Panc1 (cell line): Measurements from ENCODE around the gene METTL6. TPM values are rescaled to one million over a fixed set of nuclear protein-coding genes. Genes with fewer than 3 reads are reported as not detected.

Source experiments
- ATAC-seq: fragments of 200-7000 bp; cut with Tn5 transposase; 2 replicates; pipeline ENCODE4 v1.9.1; 2020; ENCODE audit warnings: mild to moderate bottlenecking, moderate library complexity
- BruUV-seq: library from RNA; stranded (reverse); fragments of 400-500 nt; replicated peaks from 2 replicates; lab custom pipeline; 2021; lab: Mats Ljungman, UMichigan
- CTCF ChIA-PET: fragments of 300-600 bp; sonication (Branson Sonifier 250); formaldehyde crosslinking; loops from one replicate; lab custom pipeline; 2022; ENCODE audit warnings: antibody characterized with exemption; lab: Charles Lee
- POLR2A ChIA-PET: fragments of 300-600 bp; sonication (Branson Sonifier 250); formaldehyde crosslinking; loops from one replicate; lab custom pipeline; 2022; ENCODE audit warnings: antibody characterized with exemption; lab: Charles Lee
- DNase-seq: peaks from one replicate; pipeline ENCODE4 v3.0.0-alpha.2; 2010; ENCODE audit warnings: low read depth, low spot score
- H3K27ac ChIP-seq: 2 replicates; pipeline ENCODE4 v1.5.1; 2011; ENCODE audit warnings: mild to moderate bottlenecking, low read length, inconsistent platforms
- H3K27me3 ChIP-seq: fragments of 200-500 bp; sonication (Bioruptor generic); 2 replicates; pipeline ENCODE4 v1.6.0; 2014; ENCODE audit warnings: low read length, inconsistent platforms; ENCODE audit not compliant: control insufficient read depth, insufficient read depth
- H3K36me3 ChIP-seq: fragments of 200-500 bp; sonication (Bioruptor generic); 2 replicates; pipeline ENCODE4 v1.5.1; 2014; ENCODE audit warnings: inconsistent platforms, mild to moderate bottlenecking, low read length, moderate library complexity; ENCODE audit not compliant: control insufficient read depth, insufficient read depth
- H3K4me1 ChIP-seq: 2 replicates; pipeline ENCODE4 v1.5.1; 2011; ENCODE audit warnings: inconsistent platforms, mild to moderate bottlenecking, low read length, moderate library complexity; ENCODE audit not compliant: control insufficient read depth, insufficient read depth
- H3K4me3 ChIP-seq, 2 experiments: 2 replicates each; pipeline ENCODE4 v1.5.1; 2011 to 2012; ENCODE audit warnings: low read depth in 2 of 2, low read length in 2 of 2, mild to moderate bottlenecking in 2 of 2, inconsistent platforms in 1 of 2, moderate library complexity in 1 of 2
- H3K9me3 ChIP-seq: fragments of 200-500 bp; sonication (Bioruptor generic); 2 replicates; pipeline ENCODE4 v1.5.1; 2014; ENCODE audit warnings: low read depth, mild to moderate bottlenecking, inconsistent platforms, low read length, moderate library complexity; ENCODE audit not compliant: control insufficient read depth, insufficient read depth
- CTCF ChIP-seq: fragments of 450-650 bp; IDR thresholded peaks from 2 replicates; pipeline ENCODE4 v1.5.1; 2017; ENCODE audit warnings: mild to moderate bottlenecking
- POLR2AphosphoS5 ChIP-seq: IDR thresholded peaks from 2 replicates; pipeline ENCODE4 v1.6.1; 2012; ENCODE audit warnings: mild to moderate bottlenecking, low read depth, low read length, moderate library complexity
- SIN3A ChIP-seq: IDR thresholded peaks from 2 replicates; pipeline ENCODE4 v1.6.1; 2012; ENCODE audit warnings: low read depth, mild to moderate bottlenecking, low read length, moderate library complexity, borderline replicate concordance; ENCODE audit not compliant: insufficient read depth
- TCF7L2 ChIP-seq: IDR thresholded peaks from 2 replicates; pipeline ENCODE4 v1.6.1; 2011; ENCODE audit warnings: mild to moderate bottlenecking, low read depth, low read length, inconsistent platforms
- in situ Hi-C: cut with HindIII; loops from 2 replicates; pipeline ENCODE4 v1.10.0; 2016; ENCODE audit warnings: low sequenced_read_pairs, low pct_unique_long_range_greater_than_20kb
- intact Hi-C: fragments of 100-400 bp; cut with micrococcal nuclease; formaldehyde crosslinking; loops from one replicate; pipeline ENCODE4 v1.10.0; 2022; ENCODE audit not compliant: unreplicated experiment
- total RNA-seq: library from RNA; stranded (reverse); gene quantifications from one replicate; pipeline ENCODE4 v1.2.1, GENCODE V29; 2021; ENCODE audit not compliant: unreplicated experiment
- TF ChIP-seq, protein P1 (sequence below), 2 experiments: IDR thresholded peaks; 2 replicates each; pipeline ENCODE4 v1.6.1; 2011 to 2012; ENCODE audit warnings: low read depth in 2 of 2, control low read depth in 1 of 2, low read length in 1 of 2, mild to moderate bottlenecking in 1 of 2, moderate library complexity in 1 of 2; ENCODE audit not compliant: insufficient read depth in 1 of 2

Gene METTL6
- total RNA-seq, 1 experiment from 2014 or later: 16.5 TPM

- ATAC-seq (no peak), DNase-seq (no peak)
- H3K36me3 ChIP-seq: peaks cover 21% of the 10 kb centered on the region
- no peak overlapping the region for H3K27ac ChIP-seq
- no peak overlapping the region for H3K4me3 ChIP-seq
- no peaks in the 10 kb centered on the region for H3K27me3 ChIP-seq
- BruUV-seq: no TSS peak
- in situ Hi-C loops (no loop called here), intact Hi-C loops (no loop called here)
- CTCF ChIA-PET: no interaction called here
- POLR2A ChIA-PET: no interaction called here
- H3K9me3 ChIP-seq: no peaks in the 10 kb centered on the region
- H3K4me1 ChIP-seq: no peaks in the 10 kb centered on the region
- TF ChIP-seq SIN3A (no peak), POLR2AphosphoS5 (no peak), TCF7L2 (no peak), CTCF (no peak)
- TF ChIP-seq, protein P1, sequence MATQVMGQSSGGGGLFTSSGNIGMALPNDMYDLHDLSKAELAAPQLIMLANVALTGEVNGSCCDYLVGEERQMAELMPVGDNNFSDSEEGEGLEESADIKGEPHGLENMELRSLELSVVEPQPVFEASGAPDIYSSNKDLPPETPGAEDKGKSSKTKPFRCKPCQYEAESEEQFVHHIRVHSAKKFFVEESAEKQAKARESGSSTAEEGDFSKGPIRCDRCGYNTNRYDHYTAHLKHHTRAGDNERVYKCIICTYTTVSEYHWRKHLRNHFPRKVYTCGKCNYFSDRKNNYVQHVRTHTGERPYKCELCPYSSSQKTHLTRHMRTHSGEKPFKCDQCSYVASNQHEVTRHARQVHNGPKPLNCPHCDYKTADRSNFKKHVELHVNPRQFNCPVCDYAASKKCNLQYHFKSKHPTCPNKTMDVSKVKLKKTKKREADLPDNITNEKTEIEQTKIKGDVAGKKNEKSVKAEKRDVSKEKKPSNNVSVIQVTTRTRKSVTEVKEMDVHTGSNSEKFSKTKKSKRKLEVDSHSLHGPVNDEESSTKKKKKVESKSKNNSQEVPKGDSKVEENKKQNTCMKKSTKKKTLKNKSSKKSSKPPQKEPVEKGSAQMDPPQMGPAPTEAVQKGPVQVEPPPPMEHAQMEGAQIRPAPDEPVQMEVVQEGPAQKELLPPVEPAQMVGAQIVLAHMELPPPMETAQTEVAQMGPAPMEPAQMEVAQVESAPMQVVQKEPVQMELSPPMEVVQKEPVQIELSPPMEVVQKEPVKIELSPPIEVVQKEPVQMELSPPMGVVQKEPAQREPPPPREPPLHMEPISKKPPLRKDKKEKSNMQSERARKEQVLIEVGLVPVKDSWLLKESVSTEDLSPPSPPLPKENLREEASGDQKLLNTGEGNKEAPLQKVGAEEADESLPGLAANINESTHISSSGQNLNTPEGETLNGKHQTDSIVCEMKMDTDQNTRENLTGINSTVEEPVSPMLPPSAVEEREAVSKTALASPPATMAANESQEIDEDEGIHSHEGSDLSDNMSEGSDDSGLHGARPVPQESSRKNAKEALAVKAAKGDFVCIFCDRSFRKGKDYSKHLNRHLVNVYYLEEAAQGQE (IDR thresholded peaks at IDR 0.05; ENCODE audit: insufficient read depth in 1 of 2, low read depth in 2 of 2, low read length in 1 of 2): no peak
These were observed 12.1 kb upstream of the METTL6 start for GRCh38 chr3:15439476-15439875.

GRCh38 chr3:15438983-15439382 is 11.6 kb upstream of the METTL6 start:
- ATAC-seq (no peak), DNase-seq (no peak)
- Histone ChIP-seq H3K4me1 (no peaks in the 10 kb centered on the region), H3K36me3 (peaks cover 25% of the 10 kb centered on the region), H3K27me3 (no peaks in the 10 kb centered on the region), H3K9me3 (no peaks in the 10 kb centered on the region), H3K27ac (no peak overlapping the region), H3K4me3 (no peak overlapping the region)
- no TSS peak for BruUV-seq
- intact Hi-C loops: no loop called here
- in situ Hi-C loops: no loop called here
- TF ChIP-seq SIN3A: no peak
- no peak for TF ChIP-seq CTCF
- TF ChIP-seq, protein P1 (IDR thresholded peaks at IDR 0.05; ENCODE audit: insufficient read depth in 1 of 2, low read depth in 2 of 2, low read length in 1 of 2): no peak
- TF ChIP-seq POLR2AphosphoS5: no peak
- TF ChIP-seq TCF7L2: no peak
- ChIA-PET POLR2A (interaction anchor here (0.7 kb wide), 1 partner anchor 265 kb away, joined by 4 read pairs; no protein-coding TSS in a partner anchor), CTCF (no interaction called here)
